GM23248 (cell line): ENCODE results near the gene TRERF1.

Experiments
- EZH2 ChIP-seq: fragments of 200-600 bp; sonication (generic); IDR thresholded peaks from 2 replicates; pipeline ENCODE4 v1.6.1; 2018; ENCODE audit warnings: antibody characterized with exemption, mild to moderate bottlenecking; ENCODE audit not compliant: insufficient read depth, poor library complexity, severe bottlenecking
- EZH2phosphoT487 ChIP-seq: fragments of 200-600 bp; sonication (generic); IDR thresholded peaks from 2 replicates; pipeline ENCODE4 v1.6.1; 2018; ENCODE audit warnings: antibody characterized with exemption, moderate library complexity, mild to moderate bottlenecking, low read depth; ENCODE audit not compliant: insufficient read depth

DNA sequence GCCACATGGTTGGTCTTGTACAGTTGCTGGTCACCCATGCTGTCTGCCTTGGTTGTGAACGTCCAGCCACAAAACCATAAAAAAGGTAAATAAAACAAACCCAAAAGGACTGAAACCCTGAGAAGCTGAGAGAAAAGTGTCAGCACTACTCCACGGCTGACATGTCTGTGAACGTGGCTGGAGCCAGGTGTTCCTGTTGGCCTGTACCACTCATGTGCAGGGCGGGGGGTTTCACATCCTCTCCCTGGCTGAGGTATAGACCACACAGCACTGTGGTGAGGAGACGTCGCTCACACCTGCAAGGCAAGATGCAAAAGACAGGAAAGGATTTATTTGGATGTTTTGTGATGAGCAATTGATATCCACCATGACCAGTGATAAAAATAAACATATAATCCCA lies 182.2 kb downstream of the TRERF1 start:
- TF ChIP-seq EZH2 (no peak), EZH2phosphoT487 (no peak)
